GM12878 (cell line): ENCODE measurements around the gene FAM81A. TPM values are rescaled to one million over a fixed set of nuclear protein-coding genes. Genes with fewer than 3 reads are reported as not detected.

ENCODE experiments used
- ATAC-seq: fragments of 200-7000 bp; cut with Tn5 transposase; 3 replicates; pipeline ENCODE4 v1.9.1; 2020; ENCODE audit warnings: mild to moderate bottlenecking, moderate library complexity
- Bru-seq: library from RNA; stranded (reverse); fragments of 400-500 nt; gene quantifications from one replicate; lab custom pipeline; 2021; lab: Mats Ljungman, UMichigan
- BruChase-seq, 2 experiments: library from RNA; stranded (reverse); fragments of 400-500 nt; gene quantifications; one replicate each; lab custom pipeline; 2021; lab: Mats Ljungman, UMichigan
- BruUV-seq: library from RNA; stranded (reverse); fragments of 400-500 nt; replicated peaks from 2 replicates; lab custom pipeline; 2021; lab: Mats Ljungman, UMichigan
- CTCF ChIA-PET: fragments of 300-600 bp; sonication (Branson Sonifier 250); formaldehyde crosslinking; extraction: SDS; loops from one replicate; lab custom pipeline; 2021; ENCODE audit warnings: inconsistent platforms; lab: Yijun Ruan, JAX
- POLR2A ChIA-PET: fragments of 350-600 bp; formaldehyde crosslinking; extraction: SDS; loops from one replicate; lab custom pipeline; 2021; ENCODE audit warnings: inconsistent platforms; lab: Charles Lee
- RAD21 ChIA-PET: fragments of 300-600 bp; sonication (Branson Sonifier 250); formaldehyde crosslinking; loops from one replicate; lab custom pipeline; 2023; ENCODE audit warnings: antibody characterized with exemption; ENCODE audit not compliant: unreplicated experiment; lab: Charles Lee
- SMC1A ChIA-PET: fragments of 300-600 bp; sonication (Branson Sonifier 250); formaldehyde crosslinking; loops from one replicate; lab custom pipeline; 2023; ENCODE audit not compliant: unreplicated experiment, uncharacterized antibody; lab: Charles Lee
- DNase-seq: peaks from one replicate; pipeline ENCODE4 v3.0.0-alpha.2; 2011; ENCODE audit warnings: low read depth, low spot score
- FAIRE-seq: peaks from 3 replicates; lab custom pipeline; 2011; peaks lifted over from hg19 to GRCh38; lab: Jason Lieb, UNC
- H2AFZ ChIP-seq: 2 replicates; pipeline ENCODE4 v1.6.0; 2011; ENCODE audit warnings: low read depth, low read length, control low read depth; ENCODE audit not compliant: control insufficient read depth
- H3K27ac ChIP-seq: 2 replicates; pipeline ENCODE4 v1.5.1; 2011; ENCODE audit warnings: control low read depth; ENCODE audit not compliant: control insufficient read depth, insufficient read depth
- H3K27me3 ChIP-seq, 2 experiments: replicated peaks in 1 of 2; 2 replicates each; pipeline versions ENCODE4 v1.6.0 to v1.6.1; 2011; ENCODE audit warnings: low read length in 1 of 2; ENCODE audit not compliant: control insufficient read depth in 2 of 2, insufficient read depth in 2 of 2
- H3K36me3 ChIP-seq, 2 experiments: 2 replicates each; pipeline ENCODE4 v1.5.1; 2011; ENCODE audit warnings: low read length in 1 of 2; ENCODE audit not compliant: control insufficient read depth in 2 of 2, insufficient read depth in 2 of 2
- H3K4me1 ChIP-seq: 2 replicates; pipeline ENCODE4 v1.6.1; 2011; ENCODE audit warnings: mild to moderate bottlenecking, low read length, moderate library complexity, mixed read lengths; ENCODE audit not compliant: control insufficient read depth, insufficient read depth
- H3K4me2 ChIP-seq: 2 replicates; pipeline ENCODE4 v1.6.0; 2011; ENCODE audit warnings: control low read depth; ENCODE audit not compliant: control insufficient read depth, insufficient read depth
- H3K4me3 ChIP-seq: fragments of 200-600 bp; sonication (generic); 2 replicates; pipeline ENCODE4 v1.5.1; 2016
- H3K79me2 ChIP-seq: 2 replicates; pipeline ENCODE4 v1.6.0; 2011; ENCODE audit warnings: low read length; ENCODE audit not compliant: control insufficient read depth, insufficient read depth
- H3K9ac ChIP-seq: 2 replicates; pipeline ENCODE4 v1.8.0; 2011; ENCODE audit warnings: low read length, control low read depth, mixed read lengths; ENCODE audit not compliant: control insufficient read depth, insufficient read depth
- H3K9me3 ChIP-seq: replicated peaks from 3 replicates; pipeline ENCODE4 v1.5.1; 2011; ENCODE audit warnings: mild to moderate bottlenecking, low read length; ENCODE audit not compliant: control insufficient read depth, insufficient read depth
- H4K20me1 ChIP-seq: 2 replicates; pipeline ENCODE4 v1.6.0; 2011; ENCODE audit not compliant: control insufficient read depth, insufficient read depth
- BHLHE40 ChIP-seq, 2 experiments: fragments of 450-650 bp in 1 of 2; IDR thresholded peaks; 2 replicates each; pipeline ENCODE4 v1.6.1; 2011 to 2017; ENCODE audit warnings: low read depth in 2 of 2, borderline replicate concordance in 1 of 2, improper control_type of control experiment in 1 of 2, low read length in 1 of 2, mild to moderate bottlenecking in 1 of 2
- BMI1 ChIP-seq: fragments of 450-650 bp; IDR thresholded peaks from 2 replicates; pipeline ENCODE4 v1.6.1; 2016; ENCODE audit warnings: mild to moderate bottlenecking, moderate library complexity, borderline replicate concordance
- EED ChIP-seq: sonication (generic); IDR thresholded peaks from 2 replicates; pipeline ENCODE4 v1.6.1; 2016; ENCODE audit warnings: antibody characterized with exemption, low read depth
- MLLT1 ChIP-seq: fragments of 450-650 bp; IDR thresholded peaks from 2 replicates; pipeline ENCODE4 v1.6.1; 2016; ENCODE audit warnings: mild to moderate bottlenecking
- MXI1 ChIP-seq: fragments of 150-350 bp; IDR thresholded peaks from 2 replicates; pipeline ENCODE4 v1.6.1; 2011; ENCODE audit warnings: low read depth, mild to moderate bottlenecking, inconsistent platforms, low read length, improper control_type of control experiment
- POLR2A ChIP-seq: IDR thresholded peaks from 2 replicates; pipeline ENCODE4 v1.6.1; 2011; ENCODE audit warnings: low read depth, mild to moderate bottlenecking, low read length
- PRDM15 ChIP-seq: fragments of 450-650 bp; formaldehyde crosslinking; IDR thresholded peaks from 2 replicates; pipeline ENCODE4 v1.4.0; 2020; ENCODE audit warnings: mild to moderate bottlenecking, moderate library complexity
- USF1 ChIP-seq: IDR thresholded peaks from 2 replicates; pipeline ENCODE4 v1.6.1; 2011; ENCODE audit warnings: borderline replicate concordance, low read depth, mild to moderate bottlenecking, moderate library complexity, mixed read lengths, low read length; ENCODE audit not compliant: insufficient read depth; ENCODE audit errors: extremely low read length
- WGBS: methylation state at CpG from one replicate; pipeline ENCODE4 v1.1.6; 2016; ENCODE audit warnings: low lambda C conversion rate; ENCODE audit not compliant: insufficient replicate concordance, insufficient coverage; ENCODE audit errors: missing lambda C conversion rate; 5-methylcytosine and 5-hydroxymethylcytosine counted together
- in situ Hi-C: fragments of 300-500 bp; cut with MboI; formaldehyde crosslinking; loops from 9 replicates; pipeline ENCODE4 v1.14.3; 2018; ENCODE audit warnings: mixed read lengths
- intact Hi-C: fragments of 100-400 bp; cut with micrococcal nuclease; formaldehyde crosslinking; loops from one replicate; pipeline ENCODE4 v1.14.2; 2022; ENCODE audit not compliant: unreplicated experiment
- long read RNA-seq, 2 experiments: library from polyadenylated mRNA; unstranded; transcript quantifications; one replicate each; pipeline ENCODE4 v2.0.0, GENCODE V29; 2019 to 2020
- polyA minus RNA-seq, 3 experiments: library from RNA; depleted of rRNA, polyadenylated mRNA; stranded (reverse); fragments of >200 nt; gene quantifications; 2 replicates each; pipeline ENCODE4 v1.2.3, GENCODE V29; 2011
- polyA plus RNA-seq, 11 experiments: library from polyadenylated mRNA; depleted of rRNA in 4 of 11; unstranded in 6 of 11; stranded (reverse) in 5 of 11; fragments of >200 nt; fragmentation: Nextera tagmentation in 4 of 11; fragmentation: Illumina TruSeq in 1 of 11; extraction: Ambion mirVana in 4 of 11; extraction: Trizol in 1 of 11; gene quantifications; 1 replicate in 1 of 11; 2 replicates in 10 of 11; pipeline versions ENCODE4 v1.2.1 to v1.2.3, GENCODE V29; 2011 to 2016; ENCODE audit warnings: inconsistent platforms in 2 of 11, missing spikeins in 2 of 11, low read depth in 1 of 11
- total RNA-seq, 4 experiments: library from RNA; depleted of rRNA in 3 of 4; stranded (reverse); fragments of >200 nt in 3 of 4; fragmentation: Illumina TruSeq in 1 of 4; extraction: Trizol in 1 of 4; gene quantifications; 2 replicates each; pipeline versions ENCODE4 v1.2.1 to v1.2.3, GENCODE V29; 2013 to 2021

The FAM81A gene
- total RNA-seq (2013; cell fraction: nucleolus; rRNA removed), result 10.2 and 16.8 TPM in 2 replicates
- 12.5 and 14.7 TPM in 2 replicates for total RNA-seq (2014; rRNA removed)
- 16.5 and 16.8 TPM in 2 replicates for total RNA-seq (2014; rRNA removed; fragmentation: Illumina TruSeq; extraction: Trizol)
- 19.9 and 20.2 TPM in 2 replicates for total RNA-seq (2021)
- polyA plus RNA-seq (2011; ENCODE audit: low read depth), result 3.7 TPM
- polyA plus RNA-seq (2011; rRNA removed), result 0.18 and 0.40 TPM in 2 replicates
- 0.07 and 0.13 TPM in 2 replicates for polyA plus RNA-seq (2011; cell fraction: cytosol; rRNA removed)
- polyA plus RNA-seq (2011; cell fraction: nucleus; rRNA removed), result 0.22 and 0.95 TPM in 2 replicates
- polyA plus RNA-seq (2012), result 8.8 and 10.9 TPM in 2 replicates
- polyA plus RNA-seq (2014; fragmentation: Illumina TruSeq; extraction: Trizol), result 15.1 and 18.9 TPM in 2 replicates
- 1 to 10 TPM; 7.6 to 9.0 TPM for polyA plus RNA-seq (2014; fragmentation: Nextera tagmentation; extraction: Ambion mirVana)
- polyA plus RNA-seq (2014; rRNA removed), result 13.4 and 15.8 TPM in 2 replicates
- 10 to 100 TPM; 23.9 to 34.5 TPM for polyA plus RNA-seq (2016; fragmentation: Nextera tagmentation; extraction: Ambion mirVana)
- 0.21 TPM in 1 of 2 replicates, not detected in the other for polyA minus RNA-seq (2011; rRNA and poly(A)+ RNA removed)
- polyA minus RNA-seq (2011; cell fraction: cytosol; rRNA and poly(A)+ RNA removed), result not detected in 2 replicates
- polyA minus RNA-seq (2011; cell fraction: nucleus; rRNA and poly(A)+ RNA removed), result not detected in 2 replicates
- Bru-seq, nascent RNA, result percentile 42 among the genes with signal in this experiment
- BruChase-seq, experiment 1, labeled RNA remaining after a 6-hour chase, result percentile 40 among the genes with signal in this experiment
- percentile 40 among the genes with signal in this experiment for BruChase-seq, experiment 2, labeled RNA remaining after a 2-hour chase
- long read RNA-seq, experiment 1, partial matches to known transcripts, result 0 of 2 reads
- long read RNA-seq, experiment 1, other reads (novel, unspliced or antisense), result 1 of 2 reads
- long read RNA-seq, experiment 2, partial matches to known transcripts, result 0 of 1 reads
- long read RNA-seq, experiment 2, other reads (novel, unspliced or antisense), result 1 of 1 reads

- peak within 1 kb of the TSS; percentile 69 for H3K4me3 ChIP-seq
- DNase-seq (no peak), FAIRE-seq (no peak), ATAC-seq (peak; percentile 81)
- SMC1A ChIA-PET, result interaction anchor here (1.1 kb wide), 1 partner anchor 25 kb away, joined by 3 read pairs; no protein-coding TSS in a partner anchor
- H2AFZ ChIP-seq, result peak within 1 kb of the TSS; percentile 85
- no TSS peak for BruUV-seq
- H3K27ac ChIP-seq, result peak within 1 kb of the TSS; percentile 29; the same call in 1 of the 2 replicates
- no peaks in the 10 kb centered on the region for H3K36me3 ChIP-seq
- in situ Hi-C loops (no loop called here), intact Hi-C loops (loop anchor here (2.0 kb wide), 1 partner anchor 25 kb away; no protein-coding TSS in a partner anchor)
- RAD21 ChIA-PET, result interaction anchor here (1.9 kb wide), 1 partner anchor 27 kb away, joined by 5 read pairs; no protein-coding TSS in a partner anchor
- peaks cover 2% of the 10 kb centered on the region for H3K79me2 ChIP-seq
- H3K9ac ChIP-seq, result peak within 1 kb of the TSS; percentile 66
- 1% methylated on average over 77 of the region's 96 CpGs for WGBS
- H3K27me3 ChIP-seq, result peaks cover 0 to 3% of the 10 kb centered on the region in 2 experiments; a peak in 1 of 4 replicates
- peak within 1 kb of the TSS; percentile 99 for H3K4me2 ChIP-seq
- POLR2A ChIA-PET, result interaction anchor here (1.1 kb wide), 1 partner anchor 45 kb away, joined by 3 read pairs; no protein-coding TSS in a partner anchor
- H3K9me3 ChIP-seq, result no peaks in the 10 kb centered on the region
- H3K4me1 ChIP-seq, result peaks cover 21% of the 10 kb centered on the region
- H4K20me1 ChIP-seq, result no peaks in the 10 kb centered on the region
- CTCF ChIA-PET, result interaction anchor here (0.6 kb wide), 1 partner anchor 1818 kb away, joined by 3 read pairs; no protein-coding TSS in a partner anchor
- TF ChIP-seq EED (peak; percentile 14; the same call in 1 of the 2 replicates), MLLT1 (no peak), PRDM15 (CRISPR knock-in tag) (no peak), MXI1 (peak; percentile 83; the same call in 1 of the 2 replicates), USF1 (peak; percentile 79), BMI1 (no peak), POLR2A (peak; percentile 53), BHLHE40 (IDR thresholded peaks at IDR 0.05; ENCODE audit: borderline replicate concordance in 1 of 2, low read depth in 2 of 2, low read length in 1 of 2) (peak in 1 of 2 experiments; percentile 21; a peak in 1 of 4 replicates)
Measured at GRCh38 chr15:59437817-59438624, at the start of gene FAM81A. TSS of gene FAM81A (plus strand) at chr15:59438186. CDS start at chr15:59458627, 20,441 bp downstream.
